Stimulated activated CD4-positive, alpha-beta T cell treated with anti-CD3 and anti-CD28 coated beads, Interleukin-12 subunit alpha, Interleukin-12 subunit beta, amount 100 ng/mL, for 24 hours (primary cell): Measurements from ENCODE around the gene CRLF3.
"Not testable (repeated sequence)": the region's sequence is repeated elsewhere in the genome, so short reads cannot be mapped to it uniquely, and the experiment has no call there.

ENCODE experiments used
- DNase-seq, 2 experiments: peaks; one replicate each; pipeline ENCODE4 v3.0.0-alpha.2; 2020; ENCODE audit warnings: low read depth in 2 of 2

CRLF3 gene

DNA sequence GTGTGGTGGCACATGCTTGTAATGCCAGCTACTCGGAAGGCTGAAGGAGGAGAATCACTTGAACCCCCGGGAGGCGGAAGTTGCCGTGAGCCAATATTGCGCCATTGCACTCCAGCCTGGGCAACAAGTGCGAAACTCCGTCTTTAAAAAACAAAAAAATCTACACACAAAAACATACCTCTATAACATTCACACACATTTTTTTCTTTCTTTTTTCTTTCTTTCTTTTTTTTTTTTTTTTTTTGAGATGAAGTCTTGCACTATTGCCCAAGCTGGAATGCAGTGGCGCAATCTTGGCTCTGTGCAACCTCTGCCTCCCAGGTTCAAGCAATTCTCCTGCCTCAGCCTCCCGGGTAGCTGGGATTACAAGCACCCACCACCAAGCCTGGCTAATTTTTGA, 9.6 kb downstream of the CRLF3 start:
- not testable (repeated sequence) for DNase-seq

DNA sequence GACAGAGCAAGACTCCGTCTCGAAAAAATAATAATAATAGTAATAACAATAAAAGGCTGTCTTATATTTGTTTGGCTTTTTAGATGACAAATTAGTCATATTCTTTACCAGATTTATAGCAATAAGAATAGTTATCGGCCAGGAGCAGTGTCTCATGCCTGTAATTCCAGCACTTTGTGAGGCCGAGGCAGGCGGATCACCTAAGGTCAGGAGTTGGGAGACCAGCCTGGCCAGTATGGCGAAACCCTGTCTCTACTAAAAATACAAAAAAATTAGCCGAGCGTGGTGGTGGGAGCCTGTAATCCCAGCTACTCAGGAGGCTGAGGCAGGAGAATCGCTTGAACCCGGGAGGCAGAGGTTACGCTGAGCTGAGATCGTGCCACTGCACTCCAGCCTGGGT, 10.3 kb downstream of the CRLF3 start:
- DNase-seq: not testable (repeated sequence)

DNA sequence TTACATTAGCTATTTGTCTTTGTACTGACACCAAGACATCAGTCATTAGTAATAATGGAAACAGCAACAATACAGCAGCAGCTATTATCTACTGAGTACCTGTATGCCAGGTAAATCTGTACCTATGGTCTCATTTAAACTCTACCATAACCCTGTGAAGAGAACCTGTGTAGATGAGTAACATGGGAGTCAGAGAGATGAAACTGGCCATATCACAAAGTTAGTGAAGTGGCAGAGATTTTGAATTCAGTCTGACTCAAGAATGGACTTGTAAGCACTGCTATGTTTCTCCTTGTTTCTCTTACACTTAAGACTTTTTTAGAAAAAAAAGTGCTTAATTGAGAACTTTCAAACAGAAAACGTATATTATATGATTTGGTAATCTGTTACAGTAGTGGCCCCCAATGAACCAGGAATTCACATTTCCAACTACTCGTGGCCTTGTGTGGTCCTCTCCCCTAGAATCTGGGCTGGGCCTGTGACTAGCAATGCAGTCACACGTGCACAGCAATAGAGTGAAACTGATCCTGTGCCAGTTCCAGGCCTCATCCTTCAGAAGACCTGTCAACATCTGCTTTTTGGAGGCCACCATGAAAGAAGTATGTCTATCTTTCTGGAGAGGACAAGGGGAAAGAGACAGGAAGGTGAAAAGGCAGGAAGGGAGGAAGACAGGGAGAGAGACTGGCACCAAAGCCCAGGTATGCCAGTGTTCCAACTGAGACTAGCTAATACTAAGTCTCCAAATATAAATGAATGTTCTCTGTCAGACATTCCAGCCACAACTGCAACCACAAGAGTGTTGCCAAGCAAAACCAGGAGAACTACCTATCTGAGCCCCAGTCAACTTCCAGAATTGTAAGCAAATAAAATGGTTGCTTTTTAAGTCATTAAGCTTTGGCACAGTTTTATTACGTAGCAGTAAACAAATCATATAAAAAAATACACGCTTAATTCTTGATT, 12.0 kb downstream of the CRLF3 start:
- no peak for DNase-seq

DNA sequence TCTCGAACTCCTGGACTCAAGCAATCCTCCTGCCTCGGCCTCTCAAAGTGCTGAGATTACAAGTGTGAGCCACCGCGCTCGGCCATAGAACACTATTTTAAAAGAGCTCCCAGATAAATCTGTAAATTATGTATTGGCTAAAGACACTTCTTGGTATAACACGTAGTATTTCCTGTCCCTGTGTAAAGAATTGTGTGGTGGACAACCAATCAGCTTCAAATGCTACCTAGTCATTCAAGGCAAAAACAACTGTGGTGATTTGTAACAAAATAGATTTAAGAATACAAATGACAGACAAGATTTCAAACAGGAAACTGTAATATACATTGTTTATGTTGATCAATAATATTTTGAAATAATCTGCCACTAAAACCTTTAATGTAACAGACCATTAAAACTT, 14.6 kb downstream of the CRLF3 start:
- DNase-seq: no peak

DNA sequence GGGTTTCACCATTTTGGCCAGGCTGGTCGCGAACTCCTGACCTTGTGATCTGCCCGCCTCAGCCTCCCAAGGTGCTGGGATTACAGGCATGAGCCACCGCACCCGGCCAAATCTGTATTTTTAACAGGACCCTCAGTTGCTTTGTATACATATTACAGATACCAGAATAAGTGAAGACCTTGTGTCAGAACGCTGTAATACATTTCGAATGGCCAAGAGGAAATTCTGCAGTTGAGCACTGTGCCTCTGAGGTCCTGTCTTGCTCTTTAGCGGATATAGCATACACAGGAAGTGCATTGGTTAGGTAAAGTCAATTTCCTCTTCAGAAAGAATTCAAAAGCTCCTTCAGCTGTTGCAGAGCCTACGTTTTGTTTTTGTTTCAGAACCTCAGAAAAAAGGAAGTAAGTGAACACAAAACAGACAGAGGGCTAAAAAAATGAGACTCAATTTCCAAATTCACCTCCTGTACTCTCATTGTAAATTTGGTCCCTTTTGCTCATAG, 15.7 kb downstream of the CRLF3 start:
- no peak for DNase-seq

DNA sequence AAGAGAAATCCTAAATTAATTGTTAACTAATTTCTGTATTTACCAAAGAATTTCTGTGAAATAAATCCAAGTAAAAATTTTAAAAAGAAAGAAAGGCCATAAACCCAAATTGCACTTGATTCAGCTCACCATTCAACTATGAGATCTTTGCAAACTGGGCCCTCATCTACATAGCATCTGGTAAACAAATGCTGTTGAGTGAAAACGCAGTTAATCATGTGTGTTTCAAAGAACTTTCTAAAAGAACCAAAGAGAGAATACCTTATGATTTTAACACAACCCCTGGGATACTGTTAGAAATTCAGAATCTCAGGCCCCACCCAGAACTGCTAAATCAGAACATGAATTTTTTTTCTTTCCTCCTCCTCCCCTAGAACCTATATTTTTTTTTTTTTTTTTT, 16.6 kb downstream of the CRLF3 start:
- DNase-seq: no peak

DNA sequence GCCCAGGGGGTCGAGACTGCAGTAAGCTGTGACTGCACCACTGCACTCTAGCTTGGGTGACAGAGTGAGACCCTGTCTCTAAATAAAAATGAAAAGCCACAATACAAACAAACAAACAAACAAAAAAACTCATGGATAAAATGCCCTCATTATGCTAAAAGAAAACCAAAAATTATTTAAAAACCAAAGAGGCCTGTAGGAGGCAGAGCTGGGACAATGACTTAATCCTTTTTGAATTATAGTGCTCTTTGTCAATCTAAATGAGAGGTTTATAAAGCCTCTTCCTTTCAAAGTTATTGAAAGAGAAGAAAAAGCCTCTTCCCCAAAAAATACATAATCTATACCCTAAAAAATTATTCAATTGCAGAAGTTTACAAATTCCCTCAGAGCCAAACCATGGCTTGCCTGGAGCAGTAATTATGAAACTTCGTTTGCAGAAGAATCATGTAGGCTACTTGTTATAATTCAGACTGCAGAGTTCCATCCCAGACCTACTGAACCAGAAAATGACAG, 18.5 kb downstream of the CRLF3 start:
- no peak for DNase-seq

DNA sequence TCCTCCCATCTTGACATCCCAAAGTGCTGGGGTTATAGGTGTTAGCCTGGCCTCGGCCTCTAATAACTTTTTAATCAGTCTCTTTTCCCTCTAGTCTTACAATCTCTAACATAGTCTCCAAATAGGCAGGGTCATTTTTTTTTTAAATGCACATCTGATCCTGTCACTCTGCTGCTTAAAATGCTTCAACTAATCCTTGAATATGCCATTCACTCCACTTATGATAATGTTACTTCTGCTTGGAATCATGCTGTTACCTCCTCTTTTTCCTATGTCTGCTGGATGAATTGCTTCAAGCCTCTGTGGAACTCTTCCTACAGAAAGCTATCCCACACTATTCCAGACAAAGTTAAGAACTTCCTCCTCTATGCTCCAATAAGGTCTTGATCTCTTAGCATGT, 22.8 kb downstream of the CRLF3 start:
- no peak for DNase-seq

DNA sequence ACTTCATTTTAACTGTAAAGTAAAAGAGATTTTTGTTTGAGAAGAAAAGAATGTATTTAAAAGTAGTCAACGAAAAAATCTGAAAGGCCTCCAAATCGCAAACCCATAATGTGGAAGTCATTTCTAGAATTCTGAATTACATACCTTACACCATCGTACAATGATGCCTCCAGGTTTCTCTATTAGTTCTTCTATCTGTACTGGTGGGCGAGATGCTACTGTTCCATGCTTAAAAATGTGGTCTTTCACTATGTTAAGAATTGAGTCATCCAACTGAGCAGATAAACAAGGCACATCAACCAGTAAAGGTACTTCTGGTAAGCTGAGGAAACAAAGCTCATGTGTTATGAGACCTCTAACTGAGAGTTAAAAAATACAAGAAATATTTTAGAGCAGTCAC, 28.5 kb downstream of the CRLF3 start:
- no peak for DNase-seq

DNA sequence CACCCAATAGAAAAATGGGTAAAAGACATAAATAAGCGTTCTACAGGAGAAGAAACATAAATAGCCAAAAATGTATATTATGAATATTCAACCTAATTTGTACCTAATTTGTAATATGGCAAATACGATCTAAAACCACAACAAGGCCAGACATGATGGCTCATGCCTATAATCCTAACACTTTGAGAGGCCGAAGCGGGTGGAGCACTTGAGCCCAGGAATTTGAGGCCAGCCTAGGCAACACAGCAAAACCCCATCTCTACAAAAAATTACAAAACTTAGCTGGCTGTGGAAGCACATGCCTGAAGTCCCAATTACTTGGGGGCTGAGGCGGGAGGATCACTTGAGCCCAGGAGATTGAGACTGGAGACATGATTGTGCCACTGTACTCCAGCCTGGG, 30.1 kb downstream of the CRLF3 start:
- no peak for DNase-seq

DNA sequence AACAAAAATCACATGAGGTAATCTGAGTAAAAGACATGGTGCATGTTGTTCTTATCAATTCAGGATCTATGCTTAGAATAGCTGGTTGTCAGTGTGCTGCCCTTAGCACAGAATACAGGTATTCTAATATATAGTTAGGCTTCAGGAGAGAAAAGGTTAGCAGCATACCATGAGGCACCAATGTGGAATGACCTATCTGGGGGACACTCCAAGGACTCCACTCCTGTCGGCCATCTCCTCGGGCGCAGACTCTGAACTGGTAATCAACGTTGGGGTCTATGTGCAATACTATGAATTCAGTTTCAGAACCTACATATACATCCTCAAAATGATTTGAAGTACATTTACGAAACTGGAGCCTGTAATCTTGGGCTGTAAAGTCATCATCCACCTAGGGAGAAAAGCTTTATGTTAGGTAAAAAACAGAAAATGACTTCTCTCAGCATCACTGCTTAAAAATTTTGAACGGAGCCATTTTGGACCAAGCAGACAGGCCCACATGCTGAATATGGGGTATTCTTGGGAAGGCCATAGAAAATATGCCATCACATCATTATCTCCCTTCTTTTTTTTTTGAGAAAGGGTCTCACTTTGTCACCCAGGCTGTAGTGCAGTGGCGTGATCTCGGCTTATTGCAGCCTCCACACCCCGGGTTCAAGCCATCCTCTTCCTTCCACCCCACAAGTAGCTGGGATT, 31.1 kb downstream of the CRLF3 start:
- no peak for DNase-seq

DNA sequence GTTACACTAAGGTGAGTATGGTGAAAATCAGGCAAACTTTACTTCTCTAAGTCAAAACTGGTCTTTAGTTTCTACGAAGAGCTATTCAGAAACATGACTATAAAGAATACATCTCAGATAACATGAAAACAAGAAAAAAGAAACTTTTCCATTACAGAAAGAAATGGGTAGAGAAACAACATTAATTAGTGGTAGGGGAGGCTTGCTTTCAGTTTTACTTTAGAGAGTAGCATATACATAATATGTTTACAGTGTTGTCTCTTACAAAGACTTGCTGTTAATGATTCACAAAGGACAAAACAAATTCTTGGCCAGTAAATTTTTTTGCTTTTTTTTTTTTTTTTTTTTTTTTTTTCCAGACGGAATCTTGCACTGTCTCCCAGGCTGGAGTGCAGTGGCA, 34.2 kb downstream of the CRLF3 start:
- DNase-seq: no peak

DNA sequence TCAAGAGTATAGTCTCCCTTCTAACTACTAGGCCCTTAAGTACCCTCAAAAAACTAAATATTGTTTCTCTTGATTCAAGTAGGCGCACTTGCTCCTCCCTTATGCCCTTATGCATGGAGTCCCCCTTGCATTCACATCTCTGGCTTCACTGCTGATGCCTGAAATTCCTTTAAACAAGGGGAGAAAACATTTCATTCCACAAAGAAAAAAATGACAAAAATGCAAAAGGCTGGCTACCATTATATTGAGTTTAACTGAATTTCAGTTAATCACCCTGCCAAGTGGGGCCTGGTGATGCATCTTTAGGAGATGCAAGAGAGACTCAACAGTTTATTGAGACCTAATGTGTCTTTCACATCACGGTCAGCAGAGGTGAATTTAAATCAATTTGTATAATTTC, 35.6 kb downstream of the CRLF3 start:
- no peak for DNase-seq

DNA sequence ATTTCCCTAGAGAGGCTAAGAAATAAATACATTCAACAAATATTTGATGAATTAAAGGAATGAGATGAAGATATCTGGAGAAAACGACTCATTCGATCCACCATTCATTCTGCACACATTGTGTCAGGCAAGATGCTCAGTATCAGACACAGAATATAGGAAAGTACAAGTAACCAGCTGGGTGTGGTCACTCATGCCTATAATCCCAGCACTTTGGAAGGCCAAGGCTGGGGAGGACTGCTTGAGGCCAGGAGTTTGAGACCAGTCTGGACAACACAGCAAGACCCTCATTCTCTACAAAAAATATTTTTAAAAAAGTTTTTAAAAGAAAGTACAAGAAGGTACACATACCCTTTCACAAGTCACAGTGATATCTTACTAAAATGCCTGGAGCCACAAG, 42.3 kb downstream of the CRLF3 start:
- no peak for DNase-seq

DNA sequence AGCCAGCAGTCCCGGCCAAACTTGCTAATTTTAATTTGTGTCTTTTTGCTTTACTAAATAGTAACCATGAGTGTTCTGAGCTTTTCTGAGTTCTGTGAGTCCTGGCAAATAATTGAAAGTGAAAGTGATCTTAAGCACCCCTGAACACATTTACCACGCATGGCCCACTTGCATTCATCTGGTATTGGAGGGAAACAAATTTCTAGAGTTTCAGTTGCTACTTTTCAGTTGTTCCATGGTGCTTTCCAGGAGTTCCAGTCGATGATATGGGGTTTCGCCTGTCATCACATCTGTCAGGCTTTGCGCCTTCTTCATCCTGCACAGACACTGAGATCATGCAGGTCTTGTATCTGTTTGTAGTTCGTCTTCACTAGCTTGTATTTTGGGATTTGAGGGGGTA, 44.1 kb downstream of the CRLF3 start:
- DNase-seq: no peak

DNA sequence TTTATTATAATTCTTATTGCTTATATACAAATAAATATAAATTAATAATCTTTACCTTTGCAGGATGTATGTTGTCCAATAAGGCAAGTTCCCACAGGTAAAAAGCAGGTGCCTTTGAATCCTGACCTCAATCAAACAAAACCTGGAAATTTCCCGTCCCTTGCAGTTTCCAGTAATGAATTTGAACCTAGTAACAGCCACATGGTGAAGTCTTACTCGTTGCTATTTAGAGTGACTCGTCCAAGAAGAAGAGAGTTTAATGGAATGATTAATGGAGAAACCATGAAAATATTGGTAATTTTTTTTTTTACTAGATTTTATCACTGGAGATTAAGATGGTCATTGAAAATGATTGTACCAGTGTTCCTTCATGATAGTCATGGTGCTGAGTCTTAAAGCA, 55.7 kb downstream of the CRLF3 start:
- not testable (repeated sequence) for DNase-seq

DNA sequence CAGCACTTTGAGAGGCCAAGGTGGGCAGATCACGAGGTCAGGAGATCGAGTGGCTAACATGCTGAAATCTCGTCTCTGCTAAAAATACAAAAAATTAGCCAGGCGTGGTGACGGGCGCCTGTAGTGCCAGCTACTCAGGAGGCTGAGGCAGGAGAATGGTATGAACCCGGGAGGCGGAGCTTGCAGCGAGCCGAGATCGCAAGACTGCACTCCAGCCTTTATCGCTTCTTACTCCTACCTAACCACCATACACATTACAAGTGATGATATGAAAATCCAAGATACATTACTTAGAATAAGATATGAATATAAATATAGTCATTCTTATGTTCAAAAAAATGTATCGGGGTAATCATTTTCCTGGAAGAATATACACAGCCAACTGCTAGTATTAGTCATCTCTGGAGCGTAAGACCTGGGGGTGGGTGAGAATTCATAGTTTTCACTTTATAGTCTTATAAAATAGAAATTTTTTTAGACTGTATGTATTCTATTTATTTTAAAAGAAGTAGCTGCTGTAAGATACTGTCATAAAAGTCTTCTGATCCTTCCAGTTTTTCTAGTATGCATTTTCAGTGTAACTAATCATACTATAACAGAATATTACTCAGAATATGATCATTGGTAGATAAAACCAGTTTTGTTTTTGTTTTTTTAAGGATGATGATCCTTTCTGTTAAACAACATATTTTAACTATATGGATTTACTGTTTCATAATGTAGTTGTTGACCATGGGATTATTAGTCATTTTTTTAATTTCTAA, 56.7 kb downstream of the CRLF3 start:
- DNase-seq: not testable (repeated sequence)

DNA sequence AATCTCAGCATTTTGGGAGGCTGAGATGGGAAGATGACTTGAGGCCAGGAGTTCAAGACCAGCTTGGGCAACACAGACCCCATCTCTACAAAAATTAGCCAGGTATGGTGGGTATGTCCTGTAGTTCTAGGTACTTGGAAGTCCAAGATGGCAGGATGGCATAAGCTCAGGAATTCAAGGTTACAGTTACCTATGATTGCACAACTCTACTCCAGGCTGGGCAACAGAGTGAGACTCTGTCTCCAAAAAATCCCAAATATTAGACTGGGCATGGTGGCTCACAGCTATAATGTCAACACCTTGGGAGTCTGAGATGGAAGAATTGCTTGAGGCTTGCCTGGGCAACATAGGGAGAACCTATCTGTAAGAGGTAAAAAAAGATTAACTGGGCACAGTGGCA, 63.4 kb downstream of the CRLF3 start:
- no peak for DNase-seq

DNA sequence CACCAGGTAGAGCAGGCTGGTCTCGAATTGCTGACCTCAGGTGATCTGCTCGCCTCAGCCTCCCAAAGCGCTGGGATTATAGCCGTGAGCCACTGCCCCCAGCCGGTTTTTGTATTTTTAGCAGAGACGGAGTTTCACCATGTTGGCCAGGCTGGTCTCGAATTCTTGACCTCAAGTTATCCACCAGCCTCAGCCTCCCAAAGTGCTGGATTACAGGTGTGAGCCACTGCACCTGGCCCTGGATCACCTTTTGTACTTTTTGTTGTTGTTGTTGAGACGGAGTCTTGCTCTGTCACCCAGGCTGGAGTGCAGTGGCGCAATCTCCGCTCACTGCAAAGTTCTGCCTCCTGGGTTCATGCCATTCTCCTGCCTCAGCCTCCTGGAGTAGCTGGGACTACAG, 71.2 kb downstream of the CRLF3 start:
- not testable (repeated sequence) for DNase-seq

DNA sequence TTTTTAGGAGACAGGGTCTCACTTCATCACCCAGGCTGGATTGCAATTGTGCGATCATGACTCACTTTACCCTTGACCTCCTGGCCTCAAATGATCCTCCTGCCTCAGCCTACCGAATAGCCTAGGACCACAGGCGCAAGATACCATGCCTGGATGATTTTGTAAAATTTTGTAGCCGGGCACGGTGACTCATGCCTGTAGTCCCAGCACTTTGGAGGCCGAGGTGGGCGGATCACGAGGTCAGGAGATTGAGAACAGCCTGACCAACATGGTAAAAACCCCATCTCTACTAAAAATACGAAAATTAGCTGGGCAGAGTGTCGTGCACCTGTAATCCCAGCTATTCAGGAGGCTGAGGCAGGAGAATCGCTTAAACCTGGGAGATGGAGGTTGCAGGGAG, 73.5 kb downstream of the CRLF3 start:
- DNase-seq: not testable (repeated sequence)

DNA sequence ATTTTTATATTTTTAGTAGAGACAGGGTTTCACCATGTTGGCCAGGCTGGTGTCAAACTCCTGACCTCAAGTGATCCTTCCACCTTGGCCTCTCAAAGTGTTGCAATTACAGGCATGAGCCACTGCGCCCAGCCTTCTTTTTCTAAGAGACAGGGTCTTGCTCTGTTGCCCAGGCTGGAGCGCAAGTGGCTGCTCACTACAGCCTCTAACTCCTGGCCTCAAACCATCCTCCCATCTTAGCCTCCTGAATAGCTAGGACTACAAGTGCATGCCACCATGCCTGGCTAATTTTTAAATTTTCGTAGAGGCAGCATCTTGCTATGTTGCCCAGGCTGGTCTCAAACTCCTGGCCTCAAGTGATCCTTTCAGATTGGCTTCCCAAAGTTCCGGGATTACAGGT, 76.9 kb downstream of the CRLF3 start:
- DNase-seq: not testable (repeated sequence)

DNA sequence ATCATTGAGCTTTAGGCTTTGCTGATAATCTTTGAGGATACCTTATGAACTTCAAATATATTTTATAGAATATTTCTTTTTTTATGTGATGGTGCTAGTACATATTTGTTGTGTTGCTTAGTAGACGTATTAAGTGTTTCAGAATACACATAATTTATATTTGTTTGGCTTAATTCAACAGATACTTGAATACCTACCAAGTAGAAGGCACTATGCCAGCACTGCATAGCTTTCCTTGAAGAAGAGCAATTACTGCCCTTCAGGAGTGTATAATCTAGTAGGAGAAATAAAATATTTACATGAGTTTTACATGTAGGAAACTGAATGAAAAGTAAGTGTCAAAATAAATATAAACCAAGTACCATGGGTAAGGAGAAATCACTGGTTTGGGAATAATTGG, 81.8 kb downstream of the CRLF3 start:
- not testable (repeated sequence) for DNase-seq
